HFFc6 (cell line): Measurements from ENCODE around the gene HIRA. TPM values are rescaled to one million over a fixed set of nuclear protein-coding genes. Genes with fewer than 3 reads are reported as not detected.

Experiments used
- DNase-seq: peaks from one replicate; pipeline ENCODE4 v3.0.0-alpha.2; 2018
- H3K27ac Mint-ChIP-seq: 2 replicates; pipeline ENCODE4 v1.8.0; 2020; ENCODE audit warnings: mild to moderate bottlenecking, mixed read lengths
- H3K27me3 Mint-ChIP-seq: 2 replicates; pipeline ENCODE4 v1.8.0; 2021; ENCODE audit warnings: mild to moderate bottlenecking, moderate library complexity, mixed read lengths; ENCODE audit not compliant: insufficient read depth
- H3K36me3 Mint-ChIP-seq: 2 replicates; pipeline ENCODE4 v1.8.0; 2021; ENCODE audit warnings: low read depth, mixed read lengths
- H3K4me1 Mint-ChIP-seq: 2 replicates; pipeline ENCODE4 v1.8.0; 2020; ENCODE audit warnings: low read depth, mixed read lengths
- H3K4me3 Mint-ChIP-seq: 2 replicates; pipeline ENCODE4 v1.8.0; 2020; ENCODE audit warnings: mild to moderate bottlenecking, moderate library complexity, mixed read lengths
- H3K9me3 Mint-ChIP-seq: 2 replicates; pipeline ENCODE4 v1.8.0; 2020; ENCODE audit warnings: mild to moderate bottlenecking, mixed read lengths
- total RNA-seq, 6 experiments: library from RNA; stranded (reverse); fragmentation: NEBNext Ultra II Directional; extraction: Animal tissue kit (Norgen Biotek cat#: 25700); gene quantifications; 2 replicates in 1 of 6; 3 replicates in 5 of 6; pipeline ENCODE4 v1.2.3, GENCODE V29; 2021
- TF ChIP-seq, protein P1 (sequence below): fragments of 200-600 bp; sonication (generic); IDR thresholded peaks from 2 replicates; pipeline ENCODE4 v1.5.0; 2021; ENCODE audit warnings: antibody characterized with exemption, mild to moderate bottlenecking

The HIRA gene
- total RNA-seq, 6 experiments from 2014 or later: 26.6 to 30.8 (median 27.4) TPM

DNA sequence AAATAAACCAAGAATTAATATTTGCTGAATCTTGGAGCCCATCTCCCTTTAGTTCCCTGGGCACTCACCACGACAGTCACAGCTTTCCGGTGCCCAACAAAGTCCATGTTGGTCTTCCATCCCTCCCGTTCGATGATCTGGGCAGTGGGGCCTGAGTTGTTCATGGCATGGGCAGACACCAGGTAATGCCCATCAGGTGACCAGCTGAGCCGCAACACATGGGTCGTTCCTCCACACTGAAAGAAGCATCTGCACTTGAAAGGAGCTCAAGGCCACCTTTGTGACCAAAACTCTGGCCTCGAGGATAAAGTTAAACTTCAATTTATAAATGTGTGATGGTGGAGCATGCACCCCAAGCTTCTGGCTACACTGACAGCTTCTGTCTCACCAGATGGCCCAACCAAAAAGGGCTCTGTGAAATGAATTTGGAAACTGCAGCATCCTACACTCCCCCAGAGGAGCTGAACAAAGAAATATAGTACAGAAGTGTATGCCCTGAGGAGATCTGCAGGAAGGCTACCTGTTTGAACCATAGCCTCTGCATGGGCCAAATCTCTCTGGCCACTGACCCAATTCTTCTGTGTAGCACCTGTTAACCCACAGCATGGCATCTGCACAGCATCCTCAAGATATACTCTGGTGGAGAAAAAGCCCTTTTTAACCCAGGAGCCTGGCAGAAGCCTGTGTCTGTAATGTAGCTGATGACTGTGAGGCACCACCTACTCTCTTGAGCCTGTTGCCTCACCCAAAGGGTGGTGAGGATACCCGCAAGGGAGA is 37.1 kb downstream of the HIRA start:
- no peak for DNase-seq
- H3K9me3 Mint-ChIP-seq: no peaks in the 10 kb centered on the region
- H3K4me3 Mint-ChIP-seq: no peak overlapping the region
- H3K27ac Mint-ChIP-seq: no peak overlapping the region
- peaks cover 11% of the 10 kb centered on the region for H3K36me3 Mint-ChIP-seq
- TF ChIP-seq, protein P1, sequence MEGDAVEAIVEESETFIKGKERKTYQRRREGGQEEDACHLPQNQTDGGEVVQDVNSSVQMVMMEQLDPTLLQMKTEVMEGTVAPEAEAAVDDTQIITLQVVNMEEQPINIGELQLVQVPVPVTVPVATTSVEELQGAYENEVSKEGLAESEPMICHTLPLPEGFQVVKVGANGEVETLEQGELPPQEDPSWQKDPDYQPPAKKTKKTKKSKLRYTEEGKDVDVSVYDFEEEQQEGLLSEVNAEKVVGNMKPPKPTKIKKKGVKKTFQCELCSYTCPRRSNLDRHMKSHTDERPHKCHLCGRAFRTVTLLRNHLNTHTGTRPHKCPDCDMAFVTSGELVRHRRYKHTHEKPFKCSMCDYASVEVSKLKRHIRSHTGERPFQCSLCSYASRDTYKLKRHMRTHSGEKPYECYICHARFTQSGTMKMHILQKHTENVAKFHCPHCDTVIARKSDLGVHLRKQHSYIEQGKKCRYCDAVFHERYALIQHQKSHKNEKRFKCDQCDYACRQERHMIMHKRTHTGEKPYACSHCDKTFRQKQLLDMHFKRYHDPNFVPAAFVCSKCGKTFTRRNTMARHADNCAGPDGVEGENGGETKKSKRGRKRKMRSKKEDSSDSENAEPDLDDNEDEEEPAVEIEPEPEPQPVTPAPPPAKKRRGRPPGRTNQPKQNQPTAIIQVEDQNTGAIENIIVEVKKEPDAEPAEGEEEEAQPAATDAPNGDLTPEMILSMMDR: no peak
- no peaks in the 10 kb centered on the region for H3K27me3 Mint-ChIP-seq
- no peaks in the 10 kb centered on the region for H3K4me1 Mint-ChIP-seq

DNA sequence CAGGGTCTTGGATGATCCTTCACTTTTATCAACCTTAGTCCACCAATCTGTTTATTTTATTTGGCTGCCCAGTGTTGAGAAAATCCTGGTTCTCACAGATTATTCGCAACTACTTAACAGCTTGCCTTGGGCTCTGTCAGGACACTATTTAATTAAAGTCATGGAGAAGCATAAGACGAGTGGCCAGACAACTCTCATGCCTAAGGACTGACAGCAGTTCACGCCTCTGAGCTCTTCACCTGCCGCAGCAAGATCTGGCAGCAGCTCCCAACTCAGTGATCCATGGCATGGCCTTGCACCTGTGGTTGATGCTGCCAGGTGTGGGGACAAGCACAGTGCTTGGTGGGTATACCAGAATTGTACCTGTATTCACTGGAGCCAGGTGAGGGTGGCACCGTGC is 37.8 kb downstream of the HIRA start:
- peaks cover 2% of the 10 kb centered on the region; the same call in 1 of the 2 replicates for H3K27me3 Mint-ChIP-seq
- H3K4me3 Mint-ChIP-seq: no peak overlapping the region
- peaks cover 11% of the 10 kb centered on the region for H3K36me3 Mint-ChIP-seq
- DNase-seq: no peak
- no peak overlapping the region for H3K27ac Mint-ChIP-seq
- no peaks in the 10 kb centered on the region for H3K4me1 Mint-ChIP-seq
- H3K9me3 Mint-ChIP-seq: no peaks in the 10 kb centered on the region
- TF ChIP-seq, protein P1: no peak

DNA sequence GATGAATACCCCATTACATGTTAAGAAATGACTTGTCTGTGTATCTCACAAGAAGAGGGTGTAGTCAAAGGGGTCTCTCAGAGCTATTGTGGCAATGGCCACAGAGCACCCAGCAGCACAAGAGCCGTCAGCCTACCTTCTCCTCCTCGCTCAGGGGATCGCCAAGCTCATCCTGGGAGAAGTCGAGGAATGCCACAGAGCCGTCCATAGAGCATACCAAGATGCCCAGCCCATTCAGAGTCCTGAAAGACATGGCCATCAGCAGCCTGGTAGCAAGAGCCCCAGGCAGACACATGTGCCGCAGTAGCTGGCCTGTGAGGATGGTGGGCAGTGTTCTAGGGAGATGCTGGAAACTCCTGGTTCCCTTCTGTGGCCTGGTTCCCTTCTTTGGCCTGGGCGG is 44.0 kb downstream of the HIRA start:
- H3K36me3 Mint-ChIP-seq: peaks cover 15% of the 10 kb centered on the region; the same call in 1 of the 2 replicates
- peaks cover 2% of the 10 kb centered on the region; the same call in 1 of the 2 replicates for H3K27me3 Mint-ChIP-seq
- no peaks in the 10 kb centered on the region for H3K9me3 Mint-ChIP-seq
- TF ChIP-seq, protein P1: no peak
- no peak overlapping the region for H3K4me3 Mint-ChIP-seq
- DNase-seq: no peak
- H3K27ac Mint-ChIP-seq: no peak overlapping the region
- no peaks in the 10 kb centered on the region; the same call in 1 of the 2 replicates for H3K4me1 Mint-ChIP-seq

DNA sequence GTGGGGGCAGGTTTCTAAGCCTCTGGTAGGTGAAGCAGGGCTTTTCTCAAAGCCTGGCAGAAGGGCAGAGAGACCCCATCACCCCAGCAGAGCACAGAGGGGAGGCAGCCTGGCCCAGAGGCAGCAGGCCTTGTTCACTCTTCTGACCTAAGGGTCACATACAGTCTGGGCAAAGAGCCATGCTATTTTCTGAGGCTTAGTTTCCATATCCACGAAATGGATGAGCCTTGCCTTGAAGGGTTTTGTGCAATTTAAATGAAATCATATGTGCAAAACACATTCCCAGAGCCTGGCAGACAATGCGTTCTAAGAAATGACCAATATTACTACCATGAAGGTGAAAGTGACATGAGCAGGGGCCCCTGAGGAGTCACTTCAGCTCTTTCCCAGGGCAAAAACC is 44.5 kb downstream of the HIRA start:
- no peak for DNase-seq
- Mint-ChIP-seq H3K4me3 (no peak overlapping the region), H3K27me3 (peaks cover 2% of the 10 kb centered on the region; the same call in 1 of the 2 replicates), H3K27ac (no peak overlapping the region), H3K36me3 (peaks cover 21% of the 10 kb centered on the region; the same call in 1 of the 2 replicates), H3K4me1 (no peaks in the 10 kb centered on the region; the same call in 1 of the 2 replicates), H3K9me3 (no peaks in the 10 kb centered on the region)
- TF ChIP-seq, protein P1: no peak

DNA sequence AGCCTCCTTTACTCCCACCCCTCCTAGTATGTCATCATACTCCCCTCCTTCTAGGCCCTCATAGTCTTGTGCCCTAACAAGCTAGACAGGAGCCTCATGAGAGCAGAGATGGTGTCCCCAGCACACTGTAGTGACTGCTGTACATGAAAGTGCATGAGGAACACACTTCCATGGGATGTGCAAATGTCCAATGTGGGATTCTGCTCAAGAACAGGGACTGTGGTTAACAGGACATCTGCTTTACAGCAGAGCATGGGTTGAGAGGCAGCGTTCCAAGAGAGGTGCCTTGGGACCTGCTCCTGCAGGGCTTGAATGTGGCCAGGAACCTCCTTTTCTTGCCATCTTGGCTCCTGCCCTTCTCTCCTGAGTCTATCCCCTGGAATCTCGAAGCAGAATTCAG is 45.3 kb downstream of the HIRA start:
- no peaks in the 10 kb centered on the region; the same call in 1 of the 2 replicates for H3K4me1 Mint-ChIP-seq
- H3K9me3 Mint-ChIP-seq: no peaks in the 10 kb centered on the region
- TF ChIP-seq, protein P1: no peak
- no peak for DNase-seq
- H3K4me3 Mint-ChIP-seq: no peak overlapping the region
- H3K27ac Mint-ChIP-seq: no peak overlapping the region
- H3K36me3 Mint-ChIP-seq: peaks cover 25% of the 10 kb centered on the region; the same call in 1 of the 2 replicates
- H3K27me3 Mint-ChIP-seq: peaks cover 3% of the 10 kb centered on the region; the same call in 1 of the 2 replicates
